ENCODE results near the gene MTTP.

GRCh38 chr4:99591757-99592156 lies 17.1 kb downstream of the MTTP start:
- TF ChIP-seq YY1 (IDR thresholded peaks at IDR 0.05; ENCODE audit: low read depth) (no peak), EP300 (IDR thresholded peaks at IDR 0.05; ENCODE audit: borderline replicate concordance) (no peak), FOXM1 (IDR thresholded peaks at IDR 0.05; ENCODE audit: borderline replicate concordance, low read depth) (no peak)
